ENCODE results near the gene CXCR4. TPM values are rescaled to one million over a fixed set of nuclear protein-coding genes. Genes with fewer than 3 reads are reported as not detected.

Gene CXCR4
- total RNA-seq, 1 donor from 2014 or later = 3.6 TPM

GRCh38 chr2:136133176-136133575 lies 15.2 kb upstream of the CXCR4 start:
- intact Hi-C loops (cut with micrococcal nuclease) = no loop called here
- ATAC-seq = no peak
- DNase-seq = no peak

GRCh38 chr2:136132825-136133155 lies 14.8 kb upstream of the CXCR4 start:
- DNase-seq (no peak), ATAC-seq (no peak)
- intact Hi-C loops (cut with micrococcal nuclease) = no loop called here

DNA sequence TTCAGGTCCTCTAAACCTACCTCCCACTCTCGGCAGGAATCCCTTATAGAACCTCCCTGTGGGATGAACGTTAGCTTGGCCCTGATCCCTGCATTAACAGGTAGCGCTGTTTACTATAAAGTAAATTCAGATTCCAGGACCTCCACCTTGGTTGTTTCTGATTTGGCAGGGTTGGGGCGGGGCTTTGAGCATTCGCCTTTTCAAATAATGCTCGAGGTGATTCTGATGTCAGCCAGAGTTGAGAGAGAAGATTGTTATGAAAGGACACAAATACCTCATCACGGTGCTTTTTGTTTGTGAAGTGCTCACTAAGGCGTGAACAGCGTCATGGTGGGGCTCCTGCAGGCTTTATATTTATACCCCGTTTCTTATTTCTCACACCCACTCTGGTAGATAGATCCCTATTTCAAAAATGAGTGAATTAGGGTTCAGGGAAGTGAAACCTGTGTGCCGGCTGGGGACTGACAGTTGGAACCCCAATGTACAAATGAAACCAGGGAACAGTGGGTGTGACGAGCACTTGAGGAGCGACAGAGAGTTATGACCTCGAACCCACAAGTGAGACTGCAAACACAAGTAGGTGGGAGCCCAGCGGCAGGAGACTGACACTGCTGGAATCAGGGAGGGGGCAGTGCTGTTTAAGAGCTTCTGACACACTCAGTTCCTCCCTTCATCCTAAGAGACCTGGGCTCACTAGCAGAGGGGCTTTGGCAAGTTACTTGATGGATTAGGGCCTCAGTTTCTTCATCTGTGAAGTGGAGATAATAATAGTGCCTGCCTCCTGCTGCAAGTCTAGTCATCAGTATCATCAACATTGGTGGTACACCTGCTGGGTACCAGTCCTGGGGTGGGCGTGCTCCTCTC lies 14.2 kb upstream of the CXCR4 start:
- DNase-seq (no peak), ATAC-seq (peak; percentile 20)
- intact Hi-C loops (cut with micrococcal nuclease) = no loop called here

- intact Hi-C loops (cut with micrococcal nuclease) = no loop called here
- DNase-seq = no peak
- no peak for ATAC-seq
These were observed 13.6 kb upstream of the CXCR4 start for GRCh38 chr2:136131484-136131960.

- ATAC-seq = no peak
These were observed 12.6 kb upstream of the CXCR4 start for GRCh38 chr2:136130511-136130910.

DNA sequence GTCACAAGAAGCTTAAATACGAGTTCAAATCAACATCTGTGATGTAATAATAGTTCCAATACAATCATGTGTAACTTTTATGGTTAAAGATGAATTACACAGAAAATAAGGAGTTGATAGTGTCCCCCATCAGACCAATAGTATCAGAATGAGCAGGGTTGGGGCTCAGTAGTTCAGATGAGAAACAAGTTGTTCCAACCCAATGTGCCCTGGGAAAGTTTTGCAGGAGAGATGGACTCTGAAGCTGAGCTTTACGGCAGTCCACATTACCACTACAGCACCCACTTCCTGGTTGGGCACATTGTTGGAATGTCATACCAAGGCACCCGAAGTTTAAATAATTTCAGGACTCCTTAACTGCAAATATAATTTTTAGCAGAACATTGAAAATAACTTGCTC lies 12.1 kb upstream of the CXCR4 start:
- DNase-seq (no peak), ATAC-seq (no peak)
- intact Hi-C loops (cut with micrococcal nuclease) = no loop called here

More at GRCh38 chr2:136130511-136130910, 12.6 kb upstream of the CXCR4 start:
- no peak for DNase-seq
- intact Hi-C loops (cut with micrococcal nuclease) = no loop called here

DNA sequence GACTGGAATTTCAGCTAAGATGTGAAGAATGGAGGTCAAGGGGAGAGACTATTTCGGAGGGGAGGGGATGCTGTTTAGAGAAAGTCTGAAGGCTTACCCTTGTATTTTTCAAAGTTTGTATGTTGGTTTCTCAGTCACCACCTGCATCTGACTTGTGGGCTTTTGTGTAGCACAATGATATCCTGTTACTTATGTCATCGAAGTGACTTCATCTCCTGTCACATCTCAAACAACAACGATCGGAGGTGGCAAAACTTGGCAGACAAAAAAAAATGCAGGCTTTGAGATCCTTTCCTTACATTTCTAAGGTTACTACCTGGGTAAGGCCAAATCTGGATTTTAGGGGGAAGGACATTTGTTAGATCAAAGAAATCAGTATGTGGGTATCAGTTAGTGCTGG lies 11.7 kb upstream of the CXCR4 start:
- DNase-seq = no peak
- intact Hi-C loops (cut with micrococcal nuclease) = no loop called here
- ATAC-seq = no peak

- DNase-seq = no peak
- ATAC-seq = no peak
- intact Hi-C loops (cut with micrococcal nuclease) = no loop called here
These were observed 11.0 kb upstream of the CXCR4 start for GRCh38 chr2:136128905-136129304.

GRCh38 chr2:136128366-136128765 lies 10.4 kb upstream of the CXCR4 start:
- ATAC-seq (no peak), DNase-seq (no peak)
- intact Hi-C loops (cut with micrococcal nuclease) = no loop called here

- no peak for ATAC-seq
- no peak for DNase-seq
These were observed 9.4 kb upstream of the CXCR4 start for GRCh38 chr2:136127356-136127755.

DNA sequence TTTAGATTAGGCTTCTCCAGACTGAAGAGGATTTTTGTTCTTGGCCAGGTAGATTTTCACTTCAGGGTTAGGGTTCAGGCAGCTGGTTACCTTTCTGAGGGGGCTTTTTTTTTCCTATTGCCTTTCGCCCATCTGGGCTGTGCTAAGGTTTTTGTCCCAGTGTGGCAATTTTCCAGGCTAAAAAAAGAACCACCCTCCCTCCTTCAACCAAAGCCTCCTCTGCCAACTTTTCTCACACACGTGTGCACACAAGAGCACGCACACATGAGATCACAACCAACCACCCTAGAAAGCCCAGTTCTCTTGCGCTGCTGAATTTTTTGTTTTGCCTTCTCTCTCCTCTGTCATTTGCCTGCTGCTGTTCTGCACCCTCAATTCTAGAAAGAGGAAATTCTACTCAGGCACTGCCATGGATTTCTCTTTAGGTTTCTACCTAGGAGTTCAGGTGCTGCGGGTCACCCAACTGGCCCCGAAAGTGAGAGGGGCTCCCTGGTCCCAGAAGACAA lies 8.5 kb upstream of the CXCR4 start:
- no peak for DNase-seq
- intact Hi-C loops (cut with micrococcal nuclease) = no loop called here
- ATAC-seq = peak; percentile 29

More at GRCh38 chr2:136127356-136127755, 9.4 kb upstream of the CXCR4 start:
- intact Hi-C loops (cut with micrococcal nuclease) = no loop called here

GRCh38 chr2:136126021-136126420 lies 8.1 kb upstream of the CXCR4 start:
- ATAC-seq = no peak
- intact Hi-C loops (cut with micrococcal nuclease) = no loop called here
- no peak for DNase-seq

GRCh38 chr2:136125236-136125635 lies 7.3 kb upstream of the CXCR4 start:
- DNase-seq (no peak), ATAC-seq (no peak)
- intact Hi-C loops (cut with micrococcal nuclease) = no loop called here

GRCh38 chr2:136124805-136125204 lies 6.9 kb upstream of the CXCR4 start:
- ATAC-seq = no peak
- intact Hi-C loops (cut with micrococcal nuclease) = no loop called here
- DNase-seq = no peak

DNA sequence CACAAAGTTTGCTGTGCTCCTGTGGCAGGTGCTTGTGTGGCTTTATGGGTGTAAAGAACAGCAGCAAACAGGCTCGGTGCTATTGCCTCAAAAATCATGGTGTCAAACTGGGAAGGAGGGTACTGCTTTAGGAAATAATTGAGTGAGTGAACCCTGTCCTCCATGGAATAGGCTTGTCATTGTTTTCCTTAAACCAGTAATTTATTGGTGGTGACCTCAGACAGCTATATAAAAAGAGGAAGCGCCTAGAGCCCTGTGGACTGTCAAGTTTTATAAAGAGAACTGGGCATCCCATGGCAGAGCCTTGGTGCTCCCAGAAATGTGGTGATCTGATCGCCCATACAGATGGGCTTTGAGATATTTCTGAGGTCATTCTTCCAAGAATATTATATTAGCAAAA lies 4.7 kb upstream of the CXCR4 start:
- intact Hi-C loops (cut with micrococcal nuclease) = no loop called here
- ATAC-seq = no peak
- DNase-seq = no peak

DNA sequence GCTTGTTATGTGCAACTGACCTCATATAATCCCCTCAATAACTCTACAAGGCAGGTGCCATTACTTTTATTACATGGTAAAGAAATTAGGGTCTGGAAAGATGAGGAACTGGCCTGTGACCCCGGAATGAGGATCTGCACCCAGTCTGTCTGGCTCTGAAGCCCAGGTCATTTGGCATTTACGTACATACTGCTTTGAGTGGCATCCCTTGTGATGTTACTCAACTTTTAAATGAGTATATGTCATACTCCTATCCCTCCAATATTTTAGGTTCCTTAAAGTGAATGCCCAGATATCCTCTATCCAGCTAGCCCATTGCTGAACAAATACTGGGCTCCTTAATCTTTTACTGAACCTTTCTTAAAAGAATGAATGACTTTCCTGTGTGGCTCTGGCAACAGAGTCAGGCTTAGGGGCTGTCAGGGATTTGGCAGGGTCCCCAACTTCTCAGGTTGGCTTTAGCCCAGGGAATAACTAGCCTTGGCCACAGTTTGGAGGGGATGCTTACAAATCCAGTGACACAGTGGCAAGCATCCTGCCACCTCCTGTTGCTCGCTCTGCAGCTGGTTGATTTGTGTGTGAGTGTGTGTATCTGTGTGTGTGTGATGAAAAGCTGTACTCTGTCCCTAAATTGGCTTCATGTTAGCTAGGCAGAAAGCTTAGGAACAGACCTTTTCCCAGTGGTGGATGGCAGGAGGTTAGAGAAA lies 3.4 kb upstream of the CXCR4 start:
- intact Hi-C loops (cut with micrococcal nuclease) = no loop called here

GRCh38 chr2:136119717-136120675 lies 2.0 kb upstream of the CXCR4 start:
- ATAC-seq (no peak), DNase-seq (no peak)
- intact Hi-C loops (cut with micrococcal nuclease) = no loop called here

More for the DNA sequence above, 3.4 kb upstream of the CXCR4 start:
- ATAC-seq (no peak), DNase-seq (no peak)

- ATAC-seq (peak; percentile 71), DNase-seq (peak; percentile 73)
- intact Hi-C loops (cut with micrococcal nuclease) = no loop called here
These were observed 1.1 kb upstream of the CXCR4 start for GRCh38 chr2:136118819-136119716.

Measured in left ventricle myocardium superior (tissue), 1 donor.